Thymus (tissue), 14 donors: ENCODE measurements around the gene PPFIBP1. TPM values are rescaled to one million over a fixed set of nuclear protein-coding genes. Genes with fewer than 3 reads are reported as not detected.

Experiments
- DNase-seq, 9 donors: peaks; one replicate each; pipeline ENCODE4 v3.0.0-alpha.2; 2013; ENCODE audit warnings: low spot score in 9 of 9, low read depth in 6 of 9, missing footprints in 1 of 9
- H3K27ac ChIP-seq, 2 donors: one replicate each; pipeline ENCODE4 v1.5.1; 2013; ENCODE audit warnings: control low read depth in 1 of 2, low read depth in 1 of 2, low read length in 1 of 2, mild to moderate bottlenecking in 1 of 2, moderate library complexity in 1 of 2
- H3K27me3 ChIP-seq, 2 donors: one replicate each; pipeline ENCODE4 v1.5.1; 2013; ENCODE audit warnings: low read length in 1 of 2; ENCODE audit not compliant: control insufficient read depth in 2 of 2, insufficient read depth in 1 of 2
- H3K36me3 ChIP-seq, 2 donors: one replicate each; pipeline ENCODE4 v1.5.1; 2013; ENCODE audit warnings: low read length in 1 of 2, mild to moderate bottlenecking in 1 of 2, moderate library complexity in 1 of 2; ENCODE audit not compliant: control insufficient read depth in 2 of 2, insufficient read depth in 2 of 2
- H3K4me1 ChIP-seq, 2 donors: one replicate each; pipeline ENCODE4 v1.5.1; 2013; ENCODE audit warnings: low read length in 2 of 2; ENCODE audit not compliant: control insufficient read depth in 2 of 2, insufficient read depth in 2 of 2
- H3K4me3 ChIP-seq, 2 donors: one replicate each; pipeline ENCODE4 v1.5.1; 2013; ENCODE audit warnings: low read length in 2 of 2, control low read depth in 1 of 2, mild to moderate bottlenecking in 1 of 2
- H3K9me3 ChIP-seq, 2 donors: one replicate each; pipeline ENCODE4 v1.5.1; 2013; ENCODE audit warnings: low read length in 1 of 2, mild to moderate bottlenecking in 1 of 2; ENCODE audit not compliant: control insufficient read depth in 2 of 2, insufficient read depth in 1 of 2
- WGBS: extraction: QIAGEN DNeasy Blood & Tissue Kit; methylation state at CpG from one replicate; pipeline ENCODE4 v1.1.7; 2013; 5-methylcytosine and 5-hydroxymethylcytosine counted together
- long read RNA-seq, 10 donors: transcript quantifications; one replicate each; lab custom pipeline, GENCODE V29; 2026
- polyA plus RNA-seq: library from polyadenylated mRNA; stranded (reverse); fragments of 200-250 nt; gene quantifications from one replicate; pipeline ENCODE4 v1.2.3, GENCODE V29; 2013
- total RNA-seq: library from RNA; stranded (reverse); fragments of 120-200 nt; gene quantifications from one replicate; pipeline ENCODE4 v1.2.4, GENCODE V29; 2013
- donor health status: healthy.

The PPFIBP1 gene
- 23.7 TPM for total RNA-seq
- polyA plus RNA-seq = 10.0 TPM
- long read RNA-seq, donor 1 = 0 reads
- long read RNA-seq, donor 2 = 0 reads
- long read RNA-seq, donor 3, partial matches to known transcripts = 0 of 3 reads
- long read RNA-seq, donor 3, other reads (novel, unspliced or antisense) = 0 of 3 reads
- long read RNA-seq, donor 4, partial matches to known transcripts = 0 of 2 reads
- long read RNA-seq, donor 4, other reads (novel, unspliced or antisense) = 0 of 2 reads
- long read RNA-seq, donor 5, partial matches to known transcripts = 0 of 8 reads
- long read RNA-seq, donor 5, other reads (novel, unspliced or antisense) = 0 of 8 reads
- long read RNA-seq, donor 6, partial matches to known transcripts = 0 of 8 reads
- long read RNA-seq, donor 6, other reads (novel, unspliced or antisense) = 0 of 8 reads
- long read RNA-seq, donor 7, partial matches to known transcripts = 0 of 1 reads
- long read RNA-seq, donor 7, other reads (novel, unspliced or antisense) = 0 of 1 reads
- long read RNA-seq, donor 8, partial matches to known transcripts = 0 of 1 reads
- long read RNA-seq, donor 8, other reads (novel, unspliced or antisense) = 0 of 1 reads
- long read RNA-seq, donor 9, partial matches to known transcripts = 0 of 3 reads
- long read RNA-seq, donor 9, other reads (novel, unspliced or antisense) = 0 of 3 reads
- long read RNA-seq, donor 10 = 0 reads

- Histone ChIP-seq H3K27ac (peak within 1 kb of the TSS; percentile 90 to 93), H3K4me1 (peaks cover 10 to 25% of the 10 kb centered on the region in 2 donors), H3K27me3 (no peaks in the 10 kb centered on the region), H3K4me3 (peak within 1 kb of the TSS; percentile 93 to 98), H3K9me3 (no peaks in the 10 kb centered on the region), H3K36me3 (no peaks in the 10 kb centered on the region)
- DNase-seq = peak; percentile 92 to 98 (median 94)
- WGBS = under 1% methylated on average over 41 of the region's 41 CpGs
These were observed at the start of gene PPFIBP1 for GRCh38 chr12:27523642-27524493. TSS of gene PPFIBP1 (plus strand) at chr12:27524206. CDS start at chr12:27633397, 109,191 bp downstream.

GRCh38 chr12:27474344-27474743 lies 49.7 kb upstream of the PPFIBP1 start:
- H3K36me3 ChIP-seq = no peaks in the 10 kb centered on the region
- H3K27me3 ChIP-seq = no peaks in the 10 kb centered on the region
- DNase-seq = no peak
- peaks cover 2 to 15% of the 10 kb centered on the region in 2 donors for H3K9me3 ChIP-seq
- no peak overlapping the region for H3K27ac ChIP-seq
- H3K4me3 ChIP-seq = no peak overlapping the region
- WGBS = 94% methylated on average over 3 of the region's 3 CpGs
- peaks cover 13 to 23% of the 10 kb centered on the region in 2 donors for H3K4me1 ChIP-seq

- DNase-seq = no peak
- no peak overlapping the region for H3K27ac ChIP-seq
- H3K9me3 ChIP-seq = peaks cover 2 to 21% of the 10 kb centered on the region in 2 donors
- no peak overlapping the region for H3K4me3 ChIP-seq
- no peaks in the 10 kb centered on the region for H3K36me3 ChIP-seq
- H3K27me3 ChIP-seq = no peaks in the 10 kb centered on the region
- peaks cover 11 to 15% of the 10 kb centered on the region in 2 donors for H3K4me1 ChIP-seq
These were observed 47.0 kb upstream of the PPFIBP1 start for GRCh38 chr12:27477049-27477448.

GRCh38 chr12:27478949-27479348 lies 45.1 kb upstream of the PPFIBP1 start:
- peaks cover 2 to 21% of the 10 kb centered on the region in 2 donors for H3K9me3 ChIP-seq
- no peak for DNase-seq
- no peak overlapping the region for H3K4me3 ChIP-seq
- H3K4me1 ChIP-seq = peaks cover 0 to 5% of the 10 kb centered on the region in 2 donors
- no peak overlapping the region for H3K27ac ChIP-seq
- H3K36me3 ChIP-seq = no peaks in the 10 kb centered on the region
- no peaks in the 10 kb centered on the region for H3K27me3 ChIP-seq

- no peak for DNase-seq
- H3K9me3 ChIP-seq = peaks cover 2 to 21% of the 10 kb centered on the region in 2 donors
- no peaks in the 10 kb centered on the region for H3K27me3 ChIP-seq
- no peaks in the 10 kb centered on the region for H3K36me3 ChIP-seq
- H3K4me1 ChIP-seq = no peaks in the 10 kb centered on the region
- 86% methylated on average over 1 of the region's 1 CpG for WGBS
- H3K4me3 ChIP-seq = no peak overlapping the region
- no peak overlapping the region for H3K27ac ChIP-seq
These were observed 44.0 kb upstream of the PPFIBP1 start for GRCh38 chr12:27480016-27480415.

GRCh38 chr12:27486961-27487360 lies 37.0 kb upstream of the PPFIBP1 start:
- H3K4me1 ChIP-seq = no peaks in the 10 kb centered on the region
- H3K9me3 ChIP-seq = no peaks in the 10 kb centered on the region
- H3K4me3 ChIP-seq = no peak overlapping the region
- no peak overlapping the region for H3K27ac ChIP-seq
- DNase-seq = no peak
- H3K27me3 ChIP-seq = no peaks in the 10 kb centered on the region
- no peaks in the 10 kb centered on the region for H3K36me3 ChIP-seq

- peak in 1 of 9 donors; percentile 37 for DNase-seq
- Histone ChIP-seq H3K4me1 (no peaks in the 10 kb centered on the region), H3K4me3 (no peak overlapping the region), H3K36me3 (no peaks in the 10 kb centered on the region), H3K27me3 (no peaks in the 10 kb centered on the region), H3K27ac (no peak overlapping the region), H3K9me3 (no peaks in the 10 kb centered on the region)
- WGBS = 71% methylated on average over 5 of the region's 5 CpGs
These were observed 35.5 kb upstream of the PPFIBP1 start for GRCh38 chr12:27488479-27488878.

- WGBS = 98% methylated on average over 2 of the region's 2 CpGs
- no peak overlapping the region for H3K27ac ChIP-seq
- no peak overlapping the region for H3K4me3 ChIP-seq
- H3K36me3 ChIP-seq = no peaks in the 10 kb centered on the region
- no peaks in the 10 kb centered on the region for H3K27me3 ChIP-seq
- DNase-seq = no peak
- H3K4me1 ChIP-seq = no peaks in the 10 kb centered on the region
- no peaks in the 10 kb centered on the region for H3K9me3 ChIP-seq
These were observed 32.8 kb upstream of the PPFIBP1 start for GRCh38 chr12:27491226-27491625.
